ENCODE measurements around the gene MAP3K7CL.

Gene MAP3K7CL

GRCh38 chr21:29136033-29136432 lies 5.6 kb downstream of the MAP3K7CL start:
- Histone ChIP-seq H3K27me3 (peaks cover 24% of the 10 kb centered on the region), H3K36me3 (no peaks in the 10 kb centered on the region), H3K9me3 (no peaks in the 10 kb centered on the region), H3K4me3 (ENCODE audit: low read depth, low read length) (no peak overlapping the region), H3K4me1 (no peaks in the 10 kb centered on the region)
- TF ChIP-seq CTCF (IDR thresholded peaks at IDR 0.05; ENCODE audit: low read depth, low read length) = no peak
- DNase-seq = no peak

DNA sequence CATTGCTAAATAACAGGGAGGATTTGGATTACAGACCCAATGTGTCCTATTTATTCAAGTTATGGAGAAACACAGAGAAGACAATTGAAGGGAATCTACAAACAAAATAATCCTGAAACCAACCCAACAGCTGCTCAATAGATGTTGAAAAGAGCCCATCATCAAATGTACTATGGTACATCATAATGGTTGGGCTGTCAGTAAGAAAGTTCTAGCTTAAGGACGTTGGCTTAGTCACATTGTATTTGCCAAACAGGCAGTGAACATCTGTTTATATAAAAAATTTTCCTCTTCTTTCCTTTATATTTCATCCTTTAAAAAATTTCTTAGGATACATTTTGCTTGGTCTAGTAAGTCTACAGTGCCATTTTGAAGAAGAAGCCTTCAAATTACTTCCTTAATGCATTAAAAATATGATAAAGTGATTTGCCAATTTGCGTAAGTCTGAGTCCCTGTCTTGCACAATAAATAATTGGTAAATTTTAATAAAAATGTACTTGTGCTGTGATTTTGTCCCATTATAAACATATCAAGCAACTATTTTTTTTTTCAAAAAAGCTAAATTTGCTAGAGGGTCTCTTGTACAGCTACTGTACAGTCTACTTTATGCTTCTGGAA lies 14.4 kb downstream of the MAP3K7CL start:
- Histone ChIP-seq H3K4me3 (ENCODE audit: low read depth, low read length) (no peak overlapping the region), H3K4me1 (no peaks in the 10 kb centered on the region), H3K9me3 (no peaks in the 10 kb centered on the region), H3K36me3 (no peaks in the 10 kb centered on the region), H3K27me3 (0 out of 2 replicates have a peak, but pooled peaks cover 3% of the 10 kb centered on the region)
- DNase-seq = no peak
- no peak for TF ChIP-seq CTCF (IDR thresholded peaks at IDR 0.05; ENCODE audit: low read depth, low read length)

DNA sequence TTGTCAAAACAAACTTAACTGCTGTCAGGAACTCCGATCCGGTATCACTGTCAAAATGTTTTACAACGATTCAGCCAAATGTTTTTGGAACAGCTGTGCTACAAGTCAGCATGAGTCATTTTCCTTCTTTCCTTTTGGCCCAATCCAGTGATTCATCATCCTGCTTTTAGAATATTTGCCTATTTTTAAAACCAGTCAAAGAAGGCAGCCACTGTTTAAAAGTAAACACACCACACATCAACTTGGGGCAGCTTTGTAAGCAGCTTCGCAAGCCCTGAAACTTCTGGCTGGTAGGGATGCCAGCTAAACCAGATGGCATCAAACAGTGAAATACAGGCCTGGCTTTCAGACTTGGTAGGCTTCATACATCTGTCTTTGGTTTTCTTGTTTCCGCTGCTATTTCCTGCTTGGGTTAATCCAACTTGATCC lies 14.9 kb downstream of the MAP3K7CL start:
- no peak for DNase-seq
- Histone ChIP-seq H3K36me3 (no peaks in the 10 kb centered on the region), H3K4me3 (ENCODE audit: low read depth, low read length) (no peak overlapping the region), H3K4me1 (no peaks in the 10 kb centered on the region), H3K9me3 (no peaks in the 10 kb centered on the region), H3K27me3 (0 out of 2 replicates have a peak, but pooled peaks cover 3% of the 10 kb centered on the region)
- TF ChIP-seq CTCF (IDR thresholded peaks at IDR 0.05; ENCODE audit: low read depth, low read length) = no peak

DNA sequence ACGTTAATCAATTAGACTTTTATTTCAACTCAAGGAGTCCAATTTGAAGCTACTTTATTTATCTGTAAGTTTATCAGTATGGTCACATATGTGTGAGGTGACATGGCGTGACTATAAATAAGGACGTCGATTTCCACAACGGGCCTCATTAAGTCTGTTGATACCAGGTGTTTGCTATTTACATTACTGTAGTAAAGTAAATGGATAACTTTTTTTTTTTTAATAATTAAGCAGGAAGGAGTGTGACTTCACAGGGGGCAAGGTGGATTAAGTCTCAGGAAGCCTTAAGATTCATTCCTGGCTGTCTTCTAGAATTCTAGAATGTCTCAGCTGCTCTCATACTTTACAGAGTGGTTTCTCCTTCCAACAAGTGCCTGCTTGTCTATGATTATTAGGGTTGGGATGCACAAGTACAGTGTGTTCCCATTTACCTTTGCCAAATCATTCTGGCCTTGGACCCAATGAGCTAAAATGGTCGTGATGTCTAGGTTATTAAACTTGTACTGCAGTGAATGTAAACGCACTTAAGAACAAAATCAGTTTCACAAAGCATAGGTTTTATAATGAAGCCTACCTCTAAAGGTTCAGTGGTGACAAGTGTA lies 15.5 kb downstream of the MAP3K7CL start:
- no peak for DNase-seq
- no peak for TF ChIP-seq CTCF (IDR thresholded peaks at IDR 0.05; ENCODE audit: low read depth, low read length)
- H3K4me1 ChIP-seq = no peaks in the 10 kb centered on the region
- H3K9me3 ChIP-seq = no peaks in the 10 kb centered on the region
- H3K4me3 ChIP-seq (ENCODE audit: low read depth, low read length) = no peak overlapping the region
- H3K27me3 ChIP-seq = 0 out of 2 replicates have a peak, but pooled peaks cover 3% of the 10 kb centered on the region
- no peaks in the 10 kb centered on the region for H3K36me3 ChIP-seq

DNA sequence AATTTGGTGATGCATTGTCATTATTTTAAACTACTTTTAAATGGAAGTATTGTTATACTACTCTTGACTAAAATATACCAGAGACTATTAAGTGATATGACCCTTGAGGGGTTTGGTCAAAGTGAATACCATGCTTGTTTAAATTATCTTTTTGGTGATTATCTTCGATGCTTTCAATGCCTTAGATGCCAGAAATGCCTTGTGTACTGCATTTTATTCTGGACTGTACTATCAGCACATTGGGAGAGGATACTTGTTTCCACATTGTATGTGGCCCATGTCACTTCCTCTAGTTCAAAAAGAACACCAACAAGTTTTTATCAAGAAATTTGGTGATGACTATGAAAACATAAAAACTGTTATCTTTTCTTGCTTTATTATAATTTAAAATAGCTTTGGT lies 16.3 kb downstream of the MAP3K7CL start:
- Histone ChIP-seq H3K9me3 (no peaks in the 10 kb centered on the region), H3K36me3 (no peaks in the 10 kb centered on the region), H3K4me1 (no peaks in the 10 kb centered on the region), H3K4me3 (ENCODE audit: low read depth, low read length) (no peak overlapping the region), H3K27me3 (0 out of 2 replicates have a peak, but pooled peaks cover 3% of the 10 kb centered on the region)
- no peak for DNase-seq
- no peak for TF ChIP-seq CTCF (IDR thresholded peaks at IDR 0.05; ENCODE audit: low read depth, low read length)

GRCh38 chr21:29148530-29148929 lies 18.1 kb downstream of the MAP3K7CL start:
- TF ChIP-seq CTCF (IDR thresholded peaks at IDR 0.05; ENCODE audit: low read depth, low read length) = no peak
- DNase-seq = no peak
- no peak overlapping the region for H3K4me3 ChIP-seq (ENCODE audit: low read depth, low read length)
- H3K27me3 ChIP-seq = 0 out of 2 replicates have a peak, but pooled peaks cover 3% of the 10 kb centered on the region
- H3K4me1 ChIP-seq = no peaks in the 10 kb centered on the region
- H3K9me3 ChIP-seq = no peaks in the 10 kb centered on the region
- H3K36me3 ChIP-seq = no peaks in the 10 kb centered on the region

All from BE2C (cell line).